IPS-18a (cell line): ENCODE results near the gene KSR1.

ENCODE experiments used
- H3K27ac ChIP-seq: one replicate; pipeline ENCODE4 v1.5.1; 2013; ENCODE audit warnings: low read length
- H3K27me3 ChIP-seq: one replicate; pipeline ENCODE4 v1.6.1; 2013; ENCODE audit warnings: mild to moderate bottlenecking, low read length; ENCODE audit not compliant: control insufficient read depth, insufficient read depth
- H3K36me3 ChIP-seq: one replicate; pipeline ENCODE4 v1.6.1; 2013; ENCODE audit warnings: low read depth, low read length; ENCODE audit not compliant: control insufficient read depth
- H3K4me1 ChIP-seq: one replicate; pipeline ENCODE4 v1.6.1; 2013; ENCODE audit warnings: low read depth, low read length; ENCODE audit not compliant: control insufficient read depth
- H3K4me3 ChIP-seq: one replicate; pipeline ENCODE4 v1.5.1; 2013; ENCODE audit warnings: low read length
- H3K9ac ChIP-seq: one replicate; pipeline ENCODE4 v1.6.1; 2013; ENCODE audit warnings: mild to moderate bottlenecking, low read length, moderate library complexity
- H3K9me3 ChIP-seq: one replicate; pipeline ENCODE4 v1.6.1; 2013; ENCODE audit warnings: low read depth, low read length; ENCODE audit not compliant: control insufficient read depth

The KSR1 gene

GRCh38 chr17:27491713-27492190, 35.5 kb downstream of the KSR1 start:
- no peaks in the 10 kb centered on the region for H3K9me3 ChIP-seq
- no peak overlapping the region for H3K27ac ChIP-seq
- peaks cover 69% of the 10 kb centered on the region for H3K4me1 ChIP-seq
- H3K9ac ChIP-seq: no peak overlapping the region
- no peaks in the 10 kb centered on the region for H3K36me3 ChIP-seq
- H3K4me3 ChIP-seq: no peak overlapping the region
- no peaks in the 10 kb centered on the region for H3K27me3 ChIP-seq

- Histone ChIP-seq H3K4me1 (peaks cover 74% of the 10 kb centered on the region), H3K27ac (no peak overlapping the region)
Observed at GRCh38 chr17:27492470-27492869, 36.2 kb downstream of the KSR1 start.

GRCh38 chr17:27493088-27493487, 36.8 kb downstream of the KSR1 start:
- H3K9ac ChIP-seq: no peak overlapping the region
- H3K36me3 ChIP-seq: no peaks in the 10 kb centered on the region
- no peak overlapping the region for H3K27ac ChIP-seq
- H3K4me3 ChIP-seq: no peak overlapping the region
- no peaks in the 10 kb centered on the region for H3K9me3 ChIP-seq
- no peaks in the 10 kb centered on the region for H3K27me3 ChIP-seq
- peaks cover 74% of the 10 kb centered on the region for H3K4me1 ChIP-seq

More at GRCh38 chr17:27492470-27492869, 36.2 kb downstream of the KSR1 start:
- H3K36me3 ChIP-seq: no peaks in the 10 kb centered on the region
- H3K9me3 ChIP-seq: no peaks in the 10 kb centered on the region
- no peak overlapping the region for H3K9ac ChIP-seq
- H3K27me3 ChIP-seq: no peaks in the 10 kb centered on the region
- no peak overlapping the region for H3K4me3 ChIP-seq

GRCh38 chr17:27494192-27495091, 38.2 kb downstream of the KSR1 start:
- H3K36me3 ChIP-seq: no peaks in the 10 kb centered on the region
- peak overlapping the region; percentile 22 for H3K27ac ChIP-seq
- H3K27me3 ChIP-seq: no peaks in the 10 kb centered on the region
- no peaks in the 10 kb centered on the region for H3K9me3 ChIP-seq
- H3K9ac ChIP-seq: no peak overlapping the region
- peaks cover 68% of the 10 kb centered on the region for H3K4me1 ChIP-seq
- H3K4me3 ChIP-seq: no peak overlapping the region

GRCh38 chr17:27495460-27495859, 39.2 kb downstream of the KSR1 start:
- H3K9ac ChIP-seq: no peak overlapping the region
- peaks cover 58% of the 10 kb centered on the region for H3K4me1 ChIP-seq
- H3K27ac ChIP-seq: no peak overlapping the region
- H3K9me3 ChIP-seq: no peaks in the 10 kb centered on the region
- H3K27me3 ChIP-seq: no peaks in the 10 kb centered on the region
- H3K4me3 ChIP-seq: no peak overlapping the region
- H3K36me3 ChIP-seq: no peaks in the 10 kb centered on the region

- Histone ChIP-seq H3K36me3 (no peaks in the 10 kb centered on the region), H3K4me1 (peaks cover 53% of the 10 kb centered on the region), H3K9me3 (no peaks in the 10 kb centered on the region), H3K9ac (no peak overlapping the region), H3K4me3 (no peak overlapping the region), H3K27me3 (no peaks in the 10 kb centered on the region), H3K27ac (peak overlapping the region; percentile 31)
Observed at GRCh38 chr17:27496005-27496404, 39.8 kb downstream of the KSR1 start.

GRCh38 chr17:27496437-27496943, 40.2 kb downstream of the KSR1 start:
- no peak overlapping the region for H3K9ac ChIP-seq
- H3K27ac ChIP-seq: peak overlapping the region; percentile 31
- no peaks in the 10 kb centered on the region for H3K9me3 ChIP-seq
- H3K4me3 ChIP-seq: no peak overlapping the region
- H3K36me3 ChIP-seq: no peaks in the 10 kb centered on the region
- H3K27me3 ChIP-seq: no peaks in the 10 kb centered on the region
- H3K4me1 ChIP-seq: peaks cover 52% of the 10 kb centered on the region

- Histone ChIP-seq H3K4me3 (no peak overlapping the region), H3K9ac (no peak overlapping the region), H3K36me3 (no peaks in the 10 kb centered on the region), H3K4me1 (peaks cover 52% of the 10 kb centered on the region), H3K27ac (peak overlapping the region; percentile 13), H3K9me3 (peaks cover 5% of the 10 kb centered on the region), H3K27me3 (no peaks in the 10 kb centered on the region)
Observed at GRCh38 chr17:27496971-27497370, 40.7 kb downstream of the KSR1 start.

GRCh38 chr17:27497696-27498095, 41.4 kb downstream of the KSR1 start:
- Histone ChIP-seq H3K27me3 (no peaks in the 10 kb centered on the region), H3K27ac (no peak overlapping the region), H3K4me1 (peaks cover 46% of the 10 kb centered on the region), H3K9ac (no peak overlapping the region), H3K9me3 (peaks cover 5% of the 10 kb centered on the region), H3K4me3 (no peak overlapping the region), H3K36me3 (no peaks in the 10 kb centered on the region)

GRCh38 chr17:27498615-27499309, 42.5 kb downstream of the KSR1 start:
- Histone ChIP-seq H3K9ac (no peak overlapping the region), H3K4me1 (peaks cover 35% of the 10 kb centered on the region), H3K9me3 (peaks cover 5% of the 10 kb centered on the region), H3K36me3 (no peaks in the 10 kb centered on the region), H3K4me3 (no peak overlapping the region), H3K27ac (no peak overlapping the region), H3K27me3 (no peaks in the 10 kb centered on the region)

- no peak overlapping the region for H3K27ac ChIP-seq
- H3K36me3 ChIP-seq: no peaks in the 10 kb centered on the region
- no peak overlapping the region for H3K9ac ChIP-seq
- peaks cover 26% of the 10 kb centered on the region for H3K4me1 ChIP-seq
- H3K27me3 ChIP-seq: no peaks in the 10 kb centered on the region
- no peak overlapping the region for H3K4me3 ChIP-seq
- peaks cover 5% of the 10 kb centered on the region for H3K9me3 ChIP-seq
Observed at GRCh38 chr17:27499451-27500265, 43.4 kb downstream of the KSR1 start.
